ENCODE measurements around the gene CREBZF.
"Not testable (repeated sequence)": the region's sequence is repeated elsewhere in the genome, so short reads cannot be mapped to it uniquely, and the experiment has no call there.

The CREBZF gene

GRCh38 chr11:85658180-85658579 is 6.7 kb downstream of the CREBZF start:
- Histone ChIP-seq H3K4me2 (ENCODE audit: low read length) (no peak overlapping the region), H3K36me3 (ENCODE audit: insufficient read depth, low read length) (peaks cover 93% of the 10 kb centered on the region), H3K27ac (ENCODE audit: low read depth, low read length, poor library complexity, severe bottlenecking) (no peak overlapping the region), H3K4me1 (ENCODE audit: insufficient read depth, low read length, severe bottlenecking) (peaks cover 37% of the 10 kb centered on the region), H3K9ac (ENCODE audit: low read length) (no peak overlapping the region), H2AFZ (ENCODE audit: low read length) (no peak overlapping the region), H3K27me3 (ENCODE audit: insufficient read depth, low read length) (no peaks in the 10 kb centered on the region), H3K4me3 (ENCODE audit: low read depth, low read length, poor library complexity, severe bottlenecking) (no peak overlapping the region), H3F3A (ENCODE audit: insufficient read depth, low read length) (no peaks in the 10 kb centered on the region; the same call in 1 of the 2 replicates), H3K9me2 (ENCODE audit: low read depth, low read length) (no peaks in the 10 kb centered on the region), H3K9me3 (ENCODE audit: low read length) (no peaks in the 10 kb centered on the region), H3K79me2 (ENCODE audit: insufficient read depth, low read length) (peaks cover 53% of the 10 kb centered on the region), H4K20me1 (ENCODE audit: insufficient read depth, low read length) (peaks cover 10% of the 10 kb centered on the region; the same call in 1 of the 2 replicates)
- TF ChIP-seq EZH2 (IDR thresholded peaks at IDR 0.05; ENCODE audit: borderline replicate concordance, low read length), result no peak
- TF ChIP-seq, protein P1, sequence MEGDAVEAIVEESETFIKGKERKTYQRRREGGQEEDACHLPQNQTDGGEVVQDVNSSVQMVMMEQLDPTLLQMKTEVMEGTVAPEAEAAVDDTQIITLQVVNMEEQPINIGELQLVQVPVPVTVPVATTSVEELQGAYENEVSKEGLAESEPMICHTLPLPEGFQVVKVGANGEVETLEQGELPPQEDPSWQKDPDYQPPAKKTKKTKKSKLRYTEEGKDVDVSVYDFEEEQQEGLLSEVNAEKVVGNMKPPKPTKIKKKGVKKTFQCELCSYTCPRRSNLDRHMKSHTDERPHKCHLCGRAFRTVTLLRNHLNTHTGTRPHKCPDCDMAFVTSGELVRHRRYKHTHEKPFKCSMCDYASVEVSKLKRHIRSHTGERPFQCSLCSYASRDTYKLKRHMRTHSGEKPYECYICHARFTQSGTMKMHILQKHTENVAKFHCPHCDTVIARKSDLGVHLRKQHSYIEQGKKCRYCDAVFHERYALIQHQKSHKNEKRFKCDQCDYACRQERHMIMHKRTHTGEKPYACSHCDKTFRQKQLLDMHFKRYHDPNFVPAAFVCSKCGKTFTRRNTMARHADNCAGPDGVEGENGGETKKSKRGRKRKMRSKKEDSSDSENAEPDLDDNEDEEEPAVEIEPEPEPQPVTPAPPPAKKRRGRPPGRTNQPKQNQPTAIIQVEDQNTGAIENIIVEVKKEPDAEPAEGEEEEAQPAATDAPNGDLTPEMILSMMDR (IDR thresholded peaks at IDR 0.05; ENCODE audit: low read length), result no peak

DNA sequence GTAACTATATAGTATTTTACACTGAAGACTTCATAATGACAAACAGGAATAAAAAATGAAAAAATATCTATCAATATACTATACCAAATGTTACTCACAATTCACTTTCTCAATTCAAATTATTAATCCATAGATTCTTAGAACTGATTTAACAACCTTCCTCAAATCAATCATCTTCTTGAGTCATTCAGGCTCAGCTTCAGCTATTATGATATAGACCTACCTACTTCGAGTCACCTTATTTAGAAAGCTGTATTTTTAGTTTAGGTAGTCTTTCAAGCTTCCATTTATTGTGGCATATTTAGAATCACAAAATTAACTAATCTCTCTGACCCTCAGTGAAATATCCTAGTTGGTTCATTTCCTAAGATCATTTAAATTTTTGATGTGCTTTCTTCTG is 8.2 kb downstream of the CREBZF start:
- Histone ChIP-seq H3K27me3 (ENCODE audit: insufficient read depth, low read length) (no peaks in the 10 kb centered on the region), H2AFZ (ENCODE audit: low read length) (no peak overlapping the region), H3K9me3 (ENCODE audit: low read length) (no peaks in the 10 kb centered on the region), H3F3A (ENCODE audit: insufficient read depth, low read length) (peaks cover 3% of the 10 kb centered on the region; the same call in 1 of the 2 replicates), H4K20me1 (ENCODE audit: insufficient read depth, low read length) (0 out of 2 replicates have a peak, but pooled peaks cover 6% of the 10 kb centered on the region), H3K27ac (ENCODE audit: low read depth, low read length, poor library complexity, severe bottlenecking) (no peak overlapping the region), H3K9ac (ENCODE audit: low read length) (no peak overlapping the region), H3K79me2 (ENCODE audit: insufficient read depth, low read length) (peaks cover 39% of the 10 kb centered on the region), H3K4me3 (ENCODE audit: low read depth, low read length, poor library complexity, severe bottlenecking) (no peak overlapping the region), H3K9me2 (ENCODE audit: low read depth, low read length) (no peaks in the 10 kb centered on the region), H3K4me2 (ENCODE audit: low read length) (no peak overlapping the region), H3K36me3 (ENCODE audit: insufficient read depth, low read length) (peaks cover 89% of the 10 kb centered on the region), H3K4me1 (ENCODE audit: insufficient read depth, low read length, severe bottlenecking) (peaks cover 29% of the 10 kb centered on the region)
- TF ChIP-seq, protein P1 (IDR thresholded peaks at IDR 0.05; ENCODE audit: low read length), result no peak
- no peak for TF ChIP-seq EZH2 (IDR thresholded peaks at IDR 0.05; ENCODE audit: borderline replicate concordance, low read length)

- H2AFZ ChIP-seq (ENCODE audit: low read length); H3K27ac ChIP-seq (ENCODE audit: low read depth, low read length, poor library complexity, severe bottlenecking); H3F3A ChIP-seq (ENCODE audit: insufficient read depth, low read length); H3K4me3 ChIP-seq (ENCODE audit: low read depth, low read length, poor library complexity, severe bottlenecking); H3K27me3 ChIP-seq (ENCODE audit: insufficient read depth, low read length); H4K20me1 ChIP-seq (ENCODE audit: insufficient read depth, low read length); H3K9me3 ChIP-seq (ENCODE audit: low read length); H3K4me2 ChIP-seq (ENCODE audit: low read length); H3K9ac ChIP-seq (ENCODE audit: low read length); H3K9me2 ChIP-seq (ENCODE audit: low read depth, low read length): not testable (repeated sequence)
- peaks cover 78% of the 10 kb centered on the region for H3K36me3 ChIP-seq (ENCODE audit: insufficient read depth, low read length)
- peaks cover 11% of the 10 kb centered on the region for H3K4me1 ChIP-seq (ENCODE audit: insufficient read depth, low read length, severe bottlenecking)
- H3K79me2 ChIP-seq (ENCODE audit: insufficient read depth, low read length), result peaks cover 15% of the 10 kb centered on the region
These were observed 10.6 kb downstream of the CREBZF start for GRCh38 chr11:85654343-85654742.

- Histone ChIP-seq H3K4me2 (ENCODE audit: low read length) (no peak overlapping the region), H3K9me3 (ENCODE audit: low read length) (no peaks in the 10 kb centered on the region), H2AFZ (ENCODE audit: low read length) (no peak overlapping the region), H3K27ac (ENCODE audit: low read depth, low read length, poor library complexity, severe bottlenecking) (no peak overlapping the region), H3K9ac (ENCODE audit: low read length) (no peak overlapping the region), H3K36me3 (ENCODE audit: insufficient read depth, low read length) (peaks cover 63% of the 10 kb centered on the region), H4K20me1 (ENCODE audit: insufficient read depth, low read length) (no peaks in the 10 kb centered on the region), H3K79me2 (ENCODE audit: insufficient read depth, low read length) (peaks cover 8% of the 10 kb centered on the region; the same call in 1 of the 2 replicates), H3K4me1 (ENCODE audit: insufficient read depth, low read length, severe bottlenecking) (peaks cover 18% of the 10 kb centered on the region), H3K4me3 (ENCODE audit: low read depth, low read length, poor library complexity, severe bottlenecking) (no peak overlapping the region), H3K27me3 (ENCODE audit: insufficient read depth, low read length) (no peaks in the 10 kb centered on the region), H3K9me2 (ENCODE audit: low read depth, low read length) (no peaks in the 10 kb centered on the region), H3F3A (ENCODE audit: insufficient read depth, low read length) (peaks cover 3% of the 10 kb centered on the region; the same call in 1 of the 2 replicates)
- TF ChIP-seq, protein P1 (IDR thresholded peaks at IDR 0.05; ENCODE audit: low read length), result no peak
- TF ChIP-seq EZH2 (IDR thresholded peaks at IDR 0.05; ENCODE audit: borderline replicate concordance, low read length), result no peak
These were observed 12.0 kb downstream of the CREBZF start for GRCh38 chr11:85652786-85653447.
